ENCODE measurements around the gene CMSS1. TPM values are rescaled to one million over a fixed set of nuclear protein-coding genes. Genes with fewer than 3 reads are reported as not detected.

Gene CMSS1
- polyA plus RNA-seq, 2 of the 4 experiments (the other 2 are of a cell fraction), result 61.1 to 62.9 TPM

DNA sequence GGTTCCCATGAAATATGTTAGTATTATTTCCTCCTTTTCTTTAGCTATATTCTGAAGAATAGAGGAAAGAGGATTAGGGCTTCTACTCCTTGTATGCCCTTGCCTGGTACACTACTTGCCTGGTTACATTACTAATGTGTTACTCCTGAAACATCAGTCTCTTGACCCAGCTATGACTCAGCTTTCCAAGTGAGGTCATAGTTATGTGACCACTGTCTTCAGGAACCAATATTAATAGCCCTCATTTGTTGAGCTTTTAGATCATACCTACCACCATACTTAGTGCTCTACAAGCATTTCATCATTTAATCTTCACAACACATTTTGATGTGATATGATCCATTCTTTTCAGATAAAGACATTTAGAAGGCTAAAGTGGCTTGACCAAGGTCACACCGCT lies 60.3 kb downstream of the CMSS1 start:
- ChIA-PET POLR2A (interaction anchor here (1.1 kb wide), 1 partner anchor 383 kb away, joined by 3 read pairs; the partner anchor contains the start of gene TBC1D23), CTCF (interaction anchor here (0.7 to 1.8 kb wide), 3 partner anchors 9 to 376 kb away, joined by 3 to 5 read pairs (median 5); no protein-coding TSS in a partner anchor)
- TF ChIP-seq FOSL2 (IDR thresholded peaks at IDR 0.05) (no peak), FOSL2 (CRISPR knock-in tag; IDR thresholded peaks at IDR 0.05) (peak; percentile 59), MAFK (IDR thresholded peaks at IDR 0.05; ENCODE audit: partially characterized antibody) (no peak)
- ATAC-seq (peak; percentile 51 to 60; a peak in 3 of 6 replicates), DNase-seq (ENCODE audit: low read depth in 1 of 2, low spot score in 1 of 2) (peak in 1 of 2 experiments; percentile 40), FAIRE-seq (no peak)
- Histone ChIP-seq H3K4me3 (no peak overlapping the region), H3K4me1 (peaks cover 14% of the 10 kb centered on the region), H3K4me2 (no peak overlapping the region), H3K9me3 (no peaks in the 10 kb centered on the region), H3K27ac (no peak overlapping the region)
- WGBS (ENCODE audit: missing lambda C conversion rate), result 95% methylated on average over 1 of the region's 1 CpG

GRCh38 chr3:99879275-99879674 lies 61.6 kb downstream of the CMSS1 start:
- DNase-seq (ENCODE audit: low read depth in 1 of 2, low spot score in 1 of 2) (no peak), FAIRE-seq (no peak), ATAC-seq (no peak)
- ChIA-PET POLR2A (no interaction called here), CTCF (interaction anchor here (1.3 kb wide), 1 partner anchor 12 kb away, joined by 3 read pairs; no protein-coding TSS in a partner anchor)
- WGBS (ENCODE audit: missing lambda C conversion rate), result 98% methylated on average over 2 of the region's 2 CpGs
- H3K4me1 ChIP-seq, result peaks cover 9% of the 10 kb centered on the region
- TF ChIP-seq EP300 (IDR thresholded peaks at IDR 0.05) (no peak), POLR2A (IDR thresholded peaks at IDR 0.05; ENCODE audit: low read length) (no peak)
- H3K27ac ChIP-seq, result no peak overlapping the region
- H3K4me3 ChIP-seq, result no peak overlapping the region
- H3K4me2 ChIP-seq, result no peak overlapping the region
- no peaks in the 10 kb centered on the region for H3K9me3 ChIP-seq

DNA sequence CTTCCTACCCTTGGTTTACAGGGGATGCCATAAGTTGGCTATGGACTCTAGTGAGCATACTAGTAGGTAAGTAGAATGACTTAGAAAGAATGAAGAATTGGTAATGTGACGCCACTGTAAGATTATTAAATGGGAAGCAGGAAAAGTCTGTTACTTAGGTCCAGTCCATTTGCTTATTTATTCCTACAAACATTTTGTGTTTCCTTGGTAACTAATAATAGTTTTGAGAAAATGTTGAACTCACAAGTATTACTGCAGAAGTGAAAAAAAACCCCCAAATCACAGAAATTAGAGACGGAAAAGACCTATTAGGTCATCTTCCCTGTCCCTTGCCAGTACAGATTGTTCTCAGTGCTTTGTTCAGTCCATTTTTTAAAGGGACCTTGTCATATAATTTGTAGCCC lies 63.5 kb downstream of the CMSS1 start:
- no peak overlapping the region for H3K4me3 ChIP-seq
- CTCF ChIA-PET, result no interaction called here
- TF ChIP-seq MAX (IDR thresholded peaks at IDR 0.05), result no peak
- TF ChIP-seq, protein P1, sequence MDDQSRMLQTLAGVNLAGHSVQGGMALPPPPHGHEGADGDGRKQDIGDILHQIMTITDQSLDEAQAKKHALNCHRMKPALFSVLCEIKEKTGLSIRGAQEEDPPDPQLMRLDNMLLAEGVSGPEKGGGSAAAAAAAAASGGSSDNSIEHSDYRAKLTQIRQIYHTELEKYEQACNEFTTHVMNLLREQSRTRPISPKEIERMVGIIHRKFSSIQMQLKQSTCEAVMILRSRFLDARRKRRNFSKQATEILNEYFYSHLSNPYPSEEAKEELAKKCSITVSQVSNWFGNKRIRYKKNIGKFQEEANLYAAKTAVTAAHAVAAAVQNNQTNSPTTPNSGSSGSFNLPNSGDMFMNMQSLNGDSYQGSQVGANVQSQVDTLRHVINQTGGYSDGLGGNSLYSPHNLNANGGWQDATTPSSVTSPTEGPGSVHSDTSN (IDR thresholded peaks at IDR 0.05), result no peak
- TF ChIP-seq RAD21 (conservative IDR thresholded peaks at IDR 0.05 in 1 of 2, IDR thresholded peaks at IDR 0.05 in 1 of 2), result no peak
- no peak for TF ChIP-seq HDAC2 (IDR thresholded peaks at IDR 0.05)
- TF ChIP-seq SMC3 (IDR thresholded peaks at IDR 0.05), result no peak
- TF ChIP-seq CBX2 (IDR thresholded peaks at IDR 0.05; ENCODE audit: borderline replicate concordance, low read depth), result no peak
- no peak for TF ChIP-seq KDM1A (IDR thresholded peaks at IDR 0.05; ENCODE audit: low read depth)
- TF ChIP-seq REST (IDR thresholded peaks at IDR 0.05), result no peak
- TF ChIP-seq ELK1 (IDR thresholded peaks at IDR 0.05; ENCODE audit: low read depth, low read length), result no peak
- TF ChIP-seq, protein P2, sequence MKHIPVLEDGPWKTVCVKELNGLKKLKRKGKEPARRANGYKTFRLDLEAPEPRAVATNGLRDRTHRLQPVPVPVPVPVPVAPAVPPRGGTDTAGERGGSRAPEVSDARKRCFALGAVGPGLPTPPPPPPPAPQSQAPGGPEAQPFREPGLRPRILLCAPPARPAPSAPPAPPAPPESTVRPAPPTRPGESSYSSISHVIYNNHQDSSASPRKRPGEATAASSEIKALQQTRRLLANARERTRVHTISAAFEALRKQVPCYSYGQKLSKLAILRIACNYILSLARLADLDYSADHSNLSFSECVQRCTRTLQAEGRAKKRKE (CRISPR knock-in tag; IDR thresholded peaks at IDR 0.05; ENCODE audit: low read depth), result no peak
- no peak for TF ChIP-seq RARB (CRISPR knock-in tag; IDR thresholded peaks at IDR 0.05)
- no peak for TF ChIP-seq FOXS1 (CRISPR knock-in tag; IDR thresholded peaks at IDR 0.05)
- no peak for TF ChIP-seq ESRRA (IDR thresholded peaks at IDR 0.05; ENCODE audit: borderline replicate concordance, low read length)
- TF ChIP-seq CBX8 (IDR thresholded peaks at IDR 0.05), result no peak
- TF ChIP-seq NFE2L2 (conservative IDR thresholded peaks at IDR 0.05; ENCODE audit: low read length), result no peak
- no peak for TF ChIP-seq CTCF (IDR thresholded peaks at IDR 0.05)
- no peak for TF ChIP-seq RFX5 (IDR thresholded peaks at IDR 0.05)
- TF ChIP-seq EP300 (IDR thresholded peaks at IDR 0.05), result no peak
- TF ChIP-seq, protein P3, sequence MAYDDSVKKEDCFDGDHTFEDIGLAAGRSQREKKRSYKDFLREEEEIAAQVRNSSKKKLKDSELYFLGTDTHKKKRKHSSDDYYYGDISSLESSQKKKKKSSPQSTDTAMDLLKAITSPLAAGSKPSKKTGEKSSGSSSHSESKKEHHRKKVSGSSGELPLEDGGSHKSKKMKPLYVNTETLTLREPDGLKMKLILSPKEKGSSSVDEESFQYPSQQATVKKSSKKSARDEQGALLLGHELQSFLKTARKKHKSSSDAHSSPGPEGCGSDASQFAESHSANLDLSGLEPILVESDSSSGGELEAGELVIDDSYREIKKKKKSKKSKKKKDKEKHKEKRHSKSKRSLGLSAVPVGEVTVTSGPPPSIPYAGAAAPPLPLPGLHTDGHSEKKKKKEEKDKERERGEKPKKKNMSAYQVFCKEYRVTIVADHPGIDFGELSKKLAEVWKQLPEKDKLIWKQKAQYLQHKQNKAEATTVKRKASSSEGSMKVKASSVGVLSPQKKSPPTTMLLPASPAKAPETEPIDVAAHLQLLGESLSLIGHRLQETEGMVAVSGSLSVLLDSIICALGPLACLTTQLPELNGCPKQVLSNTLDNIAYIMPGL (CRISPR knock-in tag; IDR thresholded peaks at IDR 0.05; ENCODE audit: borderline replicate concordance), result no peak
- TF ChIP-seq FOSL2 (IDR thresholded peaks at IDR 0.05), result no peak
- TF ChIP-seq FOSL2 (CRISPR knock-in tag; IDR thresholded peaks at IDR 0.05), result no peak
- H3K4me2 ChIP-seq, result no peak overlapping the region
- no peaks in the 10 kb centered on the region for H3K9me3 ChIP-seq
- FAIRE-seq, result no peak
- no peak for ATAC-seq
- no peak overlapping the region for H3K27ac ChIP-seq
- no peak for DNase-seq (ENCODE audit: low read depth in 1 of 2, low spot score in 1 of 2)
- WGBS (ENCODE audit: missing lambda C conversion rate), result 95% methylated on average over 2 of the region's 2 CpGs
- POLR2A ChIA-PET, result interaction anchor here (0.7 kb wide), 1 partner anchor 268 kb away, joined by 3 read pairs; no protein-coding TSS in a partner anchor
- H3K4me1 ChIP-seq, result peaks cover 9% of the 10 kb centered on the region

Data from A549 (cell line).